A549 (cell line): ENCODE data around the gene POLQ.

ENCODE experiments used
- CBX8 ChIP-seq: fragments of 200-600 bp; sonication (generic); IDR thresholded peaks from 2 replicates; pipeline ENCODE4 v1.6.1; 2016
- CEBPB ChIP-seq, 2 experiments: fragments of >200 bp in 1 of 2; sonication (Bioruptor Twin) in 1 of 2; formaldehyde crosslinking in 1 of 2; IDR thresholded peaks; 2 replicates each; pipeline ENCODE4 v1.6.1; 2012 to 2016
- CTCF ChIP-seq: fragments of >200 bp; sonication (Bioruptor Twin); formaldehyde crosslinking; IDR thresholded peaks from 3 replicates; pipeline ENCODE4 v1.5.1; 2016
- EP300 ChIP-seq, 2 experiments: fragments of >200 bp; sonication (Bioruptor Twin); formaldehyde crosslinking; IDR thresholded peaks; 2 replicates in 1 of 2; 3 replicates in 1 of 2; pipeline ENCODE4 v1.6.1; 2016 to 2017
- GATA3 ChIP-seq: IDR thresholded peaks from 2 replicates; pipeline ENCODE4 v1.6.1; 2012; ENCODE audit warnings: borderline replicate concordance
- HMGXB4 ChIP-seq: fragments of 250-450 bp; sonication (Bioruptor Pico); IDR thresholded peaks from 2 replicates; pipeline ENCODE4 v1.5.0; 2021; ENCODE audit warnings: mild to moderate bottlenecking, moderate library complexity, borderline replicate concordance
- JUN ChIP-seq, 2 experiments: fragments of >200 bp; sonication (Bioruptor Twin); formaldehyde crosslinking; IDR thresholded peaks; 2 replicates in 1 of 2; 3 replicates in 1 of 2; pipeline ENCODE4 v1.6.1; 2016 to 2017
- MAFK ChIP-seq: fragments of 450-650 bp; IDR thresholded peaks from 2 replicates; pipeline ENCODE4 v1.6.1; 2014; ENCODE audit not compliant: partially characterized antibody
- MAX ChIP-seq: IDR thresholded peaks from 2 replicates; pipeline ENCODE4 v1.6.1; 2012
- NFE2L2 ChIP-seq: fragments of 150-350 bp; conservative IDR thresholded peaks from 2 replicates; pipeline ENCODE4 v1.6.1; 2014; ENCODE audit warnings: low read length
- PHF8 ChIP-seq: fragments of 200-600 bp; sonication (generic); IDR thresholded peaks from 2 replicates; pipeline ENCODE4 v1.6.1; 2016; ENCODE audit warnings: low read depth, mild to moderate bottlenecking, antibody characterized with exemption, moderate library complexity, borderline replicate concordance
- POLR2A ChIP-seq: IDR thresholded peaks from 2 replicates; pipeline ENCODE4 v1.6.1; 2012; ENCODE audit warnings: mild to moderate bottlenecking, low read length
- USF2 ChIP-seq: fragments of 450-650 bp; IDR thresholded peaks from 2 replicates; pipeline ENCODE4 v1.6.1; 2014; ENCODE audit warnings: antibody characterized with exemption

GRCh38 chr3:121462565-121462964, 83.2 kb downstream of the POLQ start:
- TF ChIP-seq JUN (IDR thresholded peaks at IDR 0.05) (no peak), POLR2A (no peak), EP300 (IDR thresholded peaks at IDR 0.05) (no peak), PHF8 (no peak), CBX8 (no peak), CTCF (no peak), MAX (no peak), CEBPB (IDR thresholded peaks at IDR 0.05) (no peak), GATA3 (no peak), USF2 (no peak), MAFK (no peak), NFE2L2 (no peak), HMGXB4 (CRISPR knock-in tag) (no peak)
